IMR-90 (cell line): ENCODE results near the gene SNAP29. TPM values are rescaled to one million over a fixed set of nuclear protein-coding genes. Genes with fewer than 3 reads are reported as not detected.

ENCODE experiments used
- ATAC-seq: fragments of 200-7000 bp; cut with Tn5 transposase; 2 replicates; pipeline ENCODE4 v1.9.1; 2020; ENCODE audit warnings: low read depth, mild to moderate bottlenecking, moderate library complexity
- BruUV-seq: library from RNA; stranded (reverse); fragments of 400-500 nt; replicated peaks from 2 replicates; lab custom pipeline; 2021; lab: Mats Ljungman, UMichigan
- CTCF ChIA-PET: fragments of 300-600 bp; formaldehyde crosslinking; extraction: SDS; loops from one replicate; lab custom pipeline; 2021; ENCODE audit warnings: antibody characterized with exemption; lab: Yijun Ruan, JAX
- POLR2A ChIA-PET: fragments of 300-600 bp; sonication (Branson Sonifier 250); formaldehyde crosslinking; loops from one replicate; lab custom pipeline; 2022; ENCODE audit warnings: antibody characterized with exemption; ENCODE audit not compliant: unreplicated experiment; lab: Charles Lee
- DNase-seq: peaks from one replicate; pipeline ENCODE4 v3.0.0; 2013
- H2AFZ ChIP-seq: replicated peaks from 2 replicates; pipeline ENCODE3; 2013; ENCODE audit warnings: low read length, mild to moderate bottlenecking; ENCODE audit not compliant: poor library complexity
- H2AK5ac ChIP-seq: 2 replicates; pipeline ENCODE4 v1.6.1; 2013; ENCODE audit warnings: low read depth, low read length, inconsistent platforms
- H2AK9ac ChIP-seq: replicated peaks from 2 replicates; pipeline ENCODE3; 2013; ENCODE audit warnings: mild to moderate bottlenecking, low read depth, low read length, moderate library complexity; ENCODE audit not compliant: poor library complexity
- H2BK120ac ChIP-seq: 2 replicates; pipeline ENCODE4 v1.6.1; 2013; ENCODE audit warnings: low read depth, low read length, inconsistent platforms
- H2BK15ac ChIP-seq: 3 replicates; pipeline ENCODE4 v1.6.1; 2013; ENCODE audit warnings: low read depth, low read length, inconsistent platforms
- H2BK20ac ChIP-seq: 2 replicates; pipeline ENCODE4 v1.6.1; 2013; ENCODE audit warnings: low read depth, mild to moderate bottlenecking, inconsistent platforms, low read length, moderate library complexity
- H2BK5ac ChIP-seq: 2 replicates; pipeline ENCODE4 v1.6.1; 2013; ENCODE audit warnings: mild to moderate bottlenecking, low read depth, low read length, inconsistent platforms; ENCODE audit not compliant: poor library complexity, severe bottlenecking
- H3K14ac ChIP-seq: replicated peaks from 2 replicates; pipeline ENCODE4 v1.6.1; 2013; ENCODE audit warnings: low read depth, low read length, inconsistent platforms
- H3K18ac ChIP-seq: 2 replicates; pipeline ENCODE4 v1.6.1; 2013; ENCODE audit warnings: low read depth, low read length, control low read depth
- H3K23ac ChIP-seq: 2 replicates; pipeline ENCODE4 v1.6.1; 2013; ENCODE audit warnings: low read depth, low read length, inconsistent platforms
- H3K27ac ChIP-seq: 2 replicates; pipeline ENCODE4 v1.5.1; 2013; ENCODE audit warnings: mild to moderate bottlenecking, control low read depth, low read length; ENCODE audit not compliant: insufficient read depth
- H3K27me3 ChIP-seq: 2 replicates; pipeline ENCODE4 v1.6.1; 2013; ENCODE audit warnings: low read length; ENCODE audit not compliant: control insufficient read depth, insufficient read depth
- H3K36me3 ChIP-seq: 2 replicates; pipeline ENCODE4 v1.6.1; 2013; ENCODE audit warnings: low read length, mixed read lengths; ENCODE audit not compliant: control insufficient read depth, insufficient read depth
- H3K4ac ChIP-seq: 2 replicates; pipeline ENCODE4 v1.6.1; 2013; ENCODE audit warnings: low read depth, low read length, inconsistent platforms
- H3K4me1 ChIP-seq: 2 replicates; pipeline ENCODE4 v1.6.1; 2013; ENCODE audit warnings: low read length, mixed read lengths; ENCODE audit not compliant: control insufficient read depth, insufficient read depth
- H3K4me2 ChIP-seq: 2 replicates; pipeline ENCODE4 v1.6.1; 2013; ENCODE audit warnings: low read depth, mild to moderate bottlenecking, control low read depth, low read length, moderate library complexity
- H3K4me3 ChIP-seq: 2 replicates; pipeline ENCODE4 v1.5.1; 2013; ENCODE audit warnings: low read depth, mild to moderate bottlenecking, control low read depth, low read length, moderate library complexity; ENCODE audit not compliant: insufficient read depth
- H3K56ac ChIP-seq: 2 replicates; pipeline ENCODE4 v1.6.1; 2013; ENCODE audit warnings: low read length, inconsistent platforms; ENCODE audit not compliant: insufficient read depth; ENCODE audit errors: extremely low read depth
- H3K79me1 ChIP-seq, 2 experiments: 2 replicates each; pipeline ENCODE4 v1.6.1; 2013; ENCODE audit warnings: low read length in 2 of 2, inconsistent platforms in 1 of 2, low read depth in 1 of 2
- H3K9ac ChIP-seq: 2 replicates; pipeline ENCODE4 v1.6.1; 2013; ENCODE audit warnings: low read depth, low read length, control low read depth
- H3K9me1 ChIP-seq: 2 replicates; pipeline ENCODE4 v1.6.1; 2013; ENCODE audit warnings: low read length, inconsistent platforms; ENCODE audit not compliant: insufficient read depth
- H3K9me3 ChIP-seq: 2 replicates; pipeline ENCODE4 v1.6.1; 2013; ENCODE audit warnings: low read length; ENCODE audit not compliant: control insufficient read depth, insufficient read depth
- H4K20me1 ChIP-seq: 2 replicates; pipeline ENCODE4 v1.6.1; 2013; ENCODE audit warnings: low read length, inconsistent platforms; ENCODE audit not compliant: insufficient read depth
- H4K5ac ChIP-seq: 2 replicates; pipeline ENCODE4 v1.6.1; 2013; ENCODE audit warnings: mild to moderate bottlenecking, low read depth, low read length, control low read depth
- H4K8ac ChIP-seq, 2 experiments: 2 replicates each; pipeline ENCODE4 v1.6.1; 2013; ENCODE audit warnings: low read depth in 2 of 2, low read length in 2 of 2, control low read depth in 1 of 2, inconsistent platforms in 1 of 2
- H4K91ac ChIP-seq: 2 replicates; pipeline ENCODE4 v1.6.1; 2013; ENCODE audit warnings: low read depth, low read length, inconsistent platforms; ENCODE audit not compliant: insufficient read depth
- MAZ ChIP-seq: IDR thresholded peaks from 2 replicates; pipeline ENCODE4 v1.6.1; 2012; ENCODE audit warnings: low read depth, mild to moderate bottlenecking, low read length, improper control_type of control experiment, moderate library complexity, borderline replicate concordance
- NFE2L2 ChIP-seq: fragments of 150-350 bp; IDR thresholded peaks from 2 replicates; pipeline ENCODE4 v1.6.1; 2016; ENCODE audit warnings: low read depth, mild to moderate bottlenecking, low read length
- RCOR1 ChIP-seq: IDR thresholded peaks from 2 replicates; pipeline ENCODE4 v1.6.1; 2012; ENCODE audit warnings: mild to moderate bottlenecking, low read length, improper control_type of control experiment; ENCODE audit not compliant: insufficient replicate concordance
- SMC3 ChIP-seq: fragments of 150-350 bp; IDR thresholded peaks from 2 replicates; pipeline ENCODE4 v1.6.1; 2016; ENCODE audit warnings: low read depth, mild to moderate bottlenecking, antibody characterized with exemption, low read length, moderate library complexity
- WGBS, 2 experiments: methylation state at CpG; one replicate each; pipeline versions ENCODE4 v1.1.5 to v1.1.7; 2013; ENCODE audit warnings: missing lambda C conversion rate in 2 of 2; ENCODE audit not compliant: insufficient read length in 1 of 2; ENCODE audit errors: extremely low coverage in 2 of 2; 5-methylcytosine and 5-hydroxymethylcytosine counted together
- dilution Hi-C: fragments of 300-500 bp; cut with HindIII; formaldehyde crosslinking; loops from one replicate; pipeline ENCODE4 v1.14.3; 2018; ENCODE audit warnings: low sequenced_read_pairs; ENCODE audit not compliant: unreplicated experiment
- in situ Hi-C: fragments of 300-500 bp; cut with MboI; formaldehyde crosslinking; loops from 3 replicates; pipeline ENCODE4 v1.14.3; 2019; ENCODE audit warnings: low sequenced_read_pairs, inconsistent platforms, mixed read lengths
- intact Hi-C: fragments of 100-400 bp; cut with micrococcal nuclease; formaldehyde crosslinking; loops from 2 replicates; pipeline ENCODE4 v1.10.0; 2022
- polyA plus RNA-seq, 3 experiments: library from polyadenylated mRNA; depleted of rRNA; stranded (reverse); fragments of >200 nt; gene quantifications; 2 replicates each; pipeline ENCODE4 v1.2.3, GENCODE V29; 2012; ENCODE audit warnings: low replicate concordance in 1 of 3
- total RNA-seq: library from RNA; depleted of rRNA; stranded (reverse); fragments of >200 nt; gene quantifications from 2 replicates; pipeline ENCODE4 v1.2.3, GENCODE V29; 2012

SNAP29 gene
- total and polyA plus RNA-seq, 2 of the 4 experiments (the other 2 are of a cell fraction) = 10.6 to 29.5 TPM

DNA sequence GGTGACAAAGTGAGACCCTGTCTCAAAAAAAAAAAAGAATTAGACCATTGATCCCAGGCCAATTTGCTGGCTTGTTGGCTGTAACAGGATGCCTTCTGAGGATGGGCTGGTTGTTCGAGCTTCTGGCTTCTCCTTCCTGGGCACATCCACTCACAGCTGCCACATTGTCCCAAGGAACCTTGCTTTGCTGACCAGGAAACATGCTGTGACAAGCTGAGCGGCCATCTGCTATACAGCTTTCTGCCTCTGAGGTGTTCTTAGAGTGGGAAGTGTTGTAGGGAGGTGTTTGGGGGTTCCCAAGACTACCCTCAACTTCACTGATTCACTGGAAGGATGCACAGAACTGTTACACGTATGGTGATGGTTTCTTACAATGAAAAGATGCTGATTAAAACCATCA is 6.5 kb downstream of the SNAP29 start:
- intact Hi-C loops = no loop called here
- Histone ChIP-seq H3K56ac (no peak overlapping the region), H2BK120ac (no peak overlapping the region), H3K4ac (no peak overlapping the region), H4K8ac (no peak overlapping the region), H2BK5ac (no peak overlapping the region), H3K27me3 (no peaks in the 10 kb centered on the region), H2AFZ (no peak overlapping the region), H3K18ac (no peak overlapping the region), H3K79me1 (peaks cover 37 to 78% of the 10 kb centered on the region in 2 experiments; a peak in 3 of 4 replicates), H3K9me1 (peaks cover 49% of the 10 kb centered on the region), H3K4me2 (no peak overlapping the region), H2AK9ac (peak overlapping the region; percentile 10), H3K36me3 (peaks cover 14% of the 10 kb centered on the region), H3K9me3 (no peaks in the 10 kb centered on the region), H3K9ac (no peak overlapping the region), H4K91ac (no peak overlapping the region), H3K4me1 (peaks cover 25% of the 10 kb centered on the region), H4K20me1 (peaks cover 20% of the 10 kb centered on the region), H3K23ac (peak overlapping the region; percentile 37; the same call in 1 of the 2 replicates), H2AK5ac (no peak overlapping the region), H2BK20ac (no peak overlapping the region), H4K5ac (no peak overlapping the region), H3K27ac (no peak overlapping the region), H3K14ac (no peak overlapping the region), H2BK15ac (no peak overlapping the region), H3K4me3 (no peak overlapping the region)
- WGBS, 2 experiments = 100% methylated on average over 1 of the region's 3 CpGs; no CpG with 5 or more reads in 1 of the 2 experiments
- in situ Hi-C loops = no loop called here
- CTCF ChIA-PET = interaction anchor here (1.2 to 1.4 kb wide), 2 partner anchors 8 to 20 kb away, joined by 3 to 5 read pairs; no protein-coding TSS in a partner anchor
- dilution Hi-C loops = no loop called here
- TF ChIP-seq MAZ (no peak), SMC3 (no peak), NFE2L2 (no peak), RCOR1 (no peak)
- ATAC-seq = no peak
- POLR2A ChIA-PET = no interaction called here
- DNase-seq = no peak
- BruUV-seq = no TSS peak
